K562 (cell line): Measurements from ENCODE around the gene HSD11B1. TPM values are rescaled to one million over a fixed set of nuclear protein-coding genes. Genes with fewer than 3 reads are reported as not detected.

Experiments used
- ATAC-seq: fragments of 200-7000 bp; cut with Tn5 transposase; 3 replicates; pipeline ENCODE4 v1.9.1; 2020; ENCODE audit warnings: moderate library complexity
- BruUV-seq: library from RNA; stranded (reverse); fragments of 400-500 nt; replicated peaks from 2 replicates; lab custom pipeline; 2021; lab: Mats Ljungman, UMichigan
- CTCF ChIA-PET: fragments of 300-600 bp; formaldehyde crosslinking; extraction: SDS; loops from one replicate; lab custom pipeline; 2021; ENCODE audit warnings: low intra/inter-chr PET ratio; lab: Yijun Ruan, JAX
- POLR2A ChIA-PET: fragments of 300-600, 350-650 bp; sonication (Branson Sonifier 250); formaldehyde crosslinking; extraction: SDS; loops from one replicate; lab custom pipeline; 2021; ENCODE audit warnings: antibody characterized with exemption, inconsistent platforms; lab: Yijun Ruan, JAX
- DNase-seq, 4 experiments: peaks; one replicate each; pipeline versions ENCODE4 v3.0.0 to v3.0.0-alpha.2; 2011 to 2018; ENCODE audit warnings: low spot score in 3 of 4, mixed read lengths in 3 of 4; ENCODE audit errors: extremely low read depth in 1 of 4
- FAIRE-seq: peaks from 2 replicates; lab custom pipeline; 2011; peaks lifted over from hg19 to GRCh38; lab: Jason Lieb, UNC
- H2AFZ ChIP-seq: 2 replicates; pipeline ENCODE4 v1.6.0; 2011; ENCODE audit warnings: low read depth, low read length, control low read depth, inconsistent platforms
- H3K27ac ChIP-seq: fragments of 200-600 bp; 3 replicates; pipeline ENCODE4 v1.8.0; 2011; ENCODE audit warnings: low read depth, mild to moderate bottlenecking, control low read depth, inconsistent platforms, low read length, moderate library complexity, mixed read lengths; ENCODE audit errors: extremely low read depth
- H3K27me3 ChIP-seq, 2 experiments: fragments of 300-600 bp in 1 of 2; 2 replicates in 1 of 2; 3 replicates in 1 of 2; pipeline versions ENCODE4 v1.6.0 to v1.8.0; 2011; ENCODE audit warnings: inconsistent platforms in 2 of 2, low read length in 2 of 2, mild to moderate bottlenecking in 1 of 2, mixed read lengths in 1 of 2, moderate library complexity in 1 of 2; ENCODE audit not compliant: control insufficient read depth in 2 of 2, insufficient read depth in 2 of 2
- H3K36me3 ChIP-seq: fragments of 300-600 bp; 3 replicates; pipeline ENCODE4 v1.8.0; 2011; ENCODE audit warnings: mild to moderate bottlenecking, low read length, inconsistent platforms; ENCODE audit not compliant: control insufficient read depth, insufficient read depth
- H3K4me1 ChIP-seq, 2 experiments: fragments of 200-600 bp in 1 of 2; replicated peaks in 1 of 2; 2 replicates in 1 of 2; 3 replicates in 1 of 2; pipeline versions ENCODE4 v1.5.1 to v1.8.0; 2011; ENCODE audit warnings: inconsistent platforms in 2 of 2, low read length in 2 of 2, mild to moderate bottlenecking in 1 of 2, mixed read lengths in 1 of 2, moderate library complexity in 1 of 2; ENCODE audit not compliant: control insufficient read depth in 2 of 2, insufficient read depth in 2 of 2
- H3K4me2 ChIP-seq: 2 replicates; pipeline ENCODE4 v1.6.1; 2011; ENCODE audit warnings: low read length, control low read depth, inconsistent platforms, mixed read lengths; ENCODE audit not compliant: insufficient read depth
- H3K4me3 ChIP-seq: fragments of 200-600 bp; sonication (generic), shearing (Covaris generic); 2 replicates; pipeline ENCODE4 v1.5.1; 2016; ENCODE audit warnings: control low read depth, inconsistent platforms
- H3K79me2 ChIP-seq: fragments of 200-600 bp; 3 replicates; pipeline ENCODE4 v1.8.0; 2011; ENCODE audit warnings: low read length, inconsistent platforms; ENCODE audit not compliant: control insufficient read depth, insufficient read depth
- H3K9ac ChIP-seq, 2 experiments: 2 replicates each; pipeline versions ENCODE4 v1.6.0 to v1.6.1; 2011; ENCODE audit warnings: low read depth in 2 of 2, low read length in 2 of 2, control low read depth in 1 of 2, inconsistent platforms in 1 of 2, mild to moderate bottlenecking in 1 of 2, mixed read lengths in 1 of 2; ENCODE audit not compliant: insufficient read depth in 1 of 2
- H3K9me1 ChIP-seq: one replicate; pipeline ENCODE4 v1.6.0; 2011; ENCODE audit warnings: inconsistent platforms, mild to moderate bottlenecking, low read length, moderate library complexity; ENCODE audit not compliant: control insufficient read depth, insufficient read depth
- H3K9me3 ChIP-seq: replicated peaks from 2 replicates; pipeline ENCODE4 v1.5.1; 2011; ENCODE audit warnings: low read depth, low read length, inconsistent platforms; ENCODE audit not compliant: control insufficient read depth, insufficient read depth
- H4K20me1 ChIP-seq: replicated peaks from 2 replicates; pipeline ENCODE4 v1.6.1; 2011; ENCODE audit warnings: low read length, inconsistent platforms, mixed read lengths; ENCODE audit not compliant: control insufficient read depth, insufficient read depth
- ARID1B ChIP-seq: fragments of 450-650 bp; IDR thresholded peaks from 2 replicates; pipeline ENCODE4 v1.6.1; 2016; ENCODE audit warnings: antibody characterized with exemption, mild to moderate bottlenecking, inconsistent platforms
- CEBPZ ChIP-seq: fragments of 150-350 bp; IDR thresholded peaks from 2 replicates; pipeline ENCODE4 v1.6.1; 2014; ENCODE audit warnings: low read depth, mild to moderate bottlenecking, low read length, borderline replicate concordance
- CREB5 ChIP-seq: fragments of 250-450 bp; sonication (Bioruptor Pico); IDR thresholded peaks from 2 replicates; pipeline ENCODE4 v1.5.0; 2020; ENCODE audit warnings: mild to moderate bottlenecking
- FOXP1 ChIP-seq: sonication (generic); formaldehyde crosslinking; IDR thresholded peaks from 2 replicates; pipeline ENCODE4 v1.8.0; 2022; ENCODE audit warnings: mild to moderate bottlenecking, missing genetic modification reagents
- GABPA ChIP-seq: fragments of 200-800 bp; sonication (Bioruptor generic); conservative IDR thresholded peaks from 2 replicates; pipeline ENCODE4 v1.6.1; 2016; ENCODE audit warnings: low read depth, missing genetic modification characterization, missing compliant biosample characterization
- POLR3A ChIP-seq: IDR thresholded peaks from 2 replicates; pipeline ENCODE4 v1.6.1; 2011; ENCODE audit warnings: borderline replicate concordance, mild to moderate bottlenecking, moderate library complexity; ENCODE audit not compliant: insufficient read length, insufficient read depth; ENCODE audit errors: extremely low read depth
- RFX7 ChIP-seq: fragments of 250-450 bp; sonication (Bioruptor Pico); IDR thresholded peaks from 2 replicates; pipeline ENCODE4 v1.5.1; 2021; ENCODE audit warnings: mild to moderate bottlenecking
- RNF219 ChIP-seq: fragments of 250-450 bp; sonication (Bioruptor Pico); IDR thresholded peaks from 2 replicates; pipeline ENCODE4 v1.5.0; 2022; ENCODE audit warnings: mild to moderate bottlenecking
- STAT5A ChIP-seq: IDR thresholded peaks from 2 replicates; pipeline ENCODE4 v1.6.1; 2012; ENCODE audit warnings: low read length, inconsistent platforms, borderline replicate concordance
- YBX1 ChIP-seq: fragments of 450-650 bp; IDR thresholded peaks from 2 replicates; pipeline ENCODE4 v1.7.1; 2016; ENCODE audit warnings: mild to moderate bottlenecking
- ZNF217 ChIP-seq: sonication (generic); formaldehyde crosslinking; IDR thresholded peaks from 2 replicates; pipeline ENCODE4 v1.8.0; 2022; ENCODE audit warnings: mild to moderate bottlenecking, missing genetic modification reagents
- ZNF3 ChIP-seq: fragments of 250-450 bp; sonication (Bioruptor Pico); IDR thresholded peaks from 2 replicates; pipeline ENCODE4 v1.5.0; 2021; ENCODE audit warnings: mild to moderate bottlenecking, moderate library complexity
- ZNF431 ChIP-seq: sonication (generic); formaldehyde crosslinking; IDR thresholded peaks from 2 replicates; pipeline ENCODE4 v1.8.0; 2022; ENCODE audit warnings: mild to moderate bottlenecking, missing genetic modification reagents
- ZNF655 ChIP-seq: fragments of 250-450 bp; sonication (Bioruptor Pico); IDR thresholded peaks from 2 replicates; pipeline ENCODE4 v1.5.0; 2021
- WGBS: fragments of 100-300 bp; shearing (Covaris generic); methylation state at CpG from one replicate; pipeline ENCODE4 v1.1.6; 2016; ENCODE audit warnings: low coverage, mixed read lengths; ENCODE audit not compliant: insufficient coverage; ENCODE audit errors: missing lambda C conversion rate; 5-methylcytosine and 5-hydroxymethylcytosine counted together
- in situ Hi-C: fragments of 300-500 bp; cut with MboI; formaldehyde crosslinking; loops from 4 replicates; pipeline ENCODE4 v1.15.0; 2018; ENCODE audit warnings: inconsistent platforms, mixed read lengths
- intact Hi-C: fragments of 100-400 bp; cut with micrococcal nuclease; formaldehyde crosslinking; loops from 2 replicates; pipeline ENCODE4 v1.14.2; 2022
- polyA plus RNA-seq, 8 experiments: library from polyadenylated mRNA; depleted of rRNA in 4 of 8; stranded (reverse) in 5 of 8; unstranded in 3 of 8; fragments of >200 nt; fragmentation: Nextera tagmentation in 2 of 8; fragmentation: Illumina TruSeq in 1 of 8; extraction: Ambion mirVana in 2 of 8; extraction: Trizol in 1 of 8; gene quantifications; 2 replicates each; pipeline versions ENCODE4 v1.2.1 to v1.2.3, GENCODE V29; 2011 to 2014; ENCODE audit warnings: inconsistent platforms in 1 of 8, missing spikeins in 1 of 8
- total RNA-seq, 7 experiments: library from RNA; depleted of rRNA in 6 of 7; stranded (reverse); fragments of >200 nt in 6 of 7; fragmentation: Illumina TruSeq in 2 of 7; extraction: Trizol in 2 of 7; gene quantifications; 2 replicates each; pipeline versions ENCODE4 v1.2.1 to v1.2.3, GENCODE V29; 2011 to 2021; ENCODE audit warnings: low replicate concordance in 1 of 7

HSD11B1 gene
- total and polyA plus RNA-seq, 9 of the 15 experiments (the other 6 are each of a cell fraction or from before 2014, with no cell fraction given) = 0.04 to 0.16 TPM; not detected in 7

- ATAC-seq (no peak), DNase-seq (no peak), FAIRE-seq (no peak)
- no peak overlapping the region for H3K4me2 ChIP-seq
- CTCF ChIA-PET = no interaction called here
- H2AFZ ChIP-seq = no peak overlapping the region
- H3K27ac ChIP-seq = no peak overlapping the region
- H3K36me3 ChIP-seq = no peaks in the 10 kb centered on the region
- H3K4me3 ChIP-seq = no peak overlapping the region
- no peaks in the 10 kb centered on the region for H3K79me2 ChIP-seq
- H3K27me3 ChIP-seq = peaks cover 11% of the 10 kb centered on the region in 2 experiments; a peak in 4 of 5 replicates
- POLR2A ChIA-PET = no interaction called here
- TF ChIP-seq ZNF431 (no peak), ZNF3 (no peak), GABPA (no peak), ZNF655 (CRISPR knock-in tag) (no peak), YBX1 (no peak), FOXP1 (CRISPR knock-in tag) (no peak), ARID1B (no peak), RNF219 (no peak), CEBPZ (no peak), RFX7 (CRISPR knock-in tag) (no peak), CREB5 (CRISPR knock-in tag) (no peak), POLR3A (no peak), ZNF217 (CRISPR knock-in tag) (no peak), STAT5A (no peak)
- intact Hi-C loops (no loop called here), in situ Hi-C loops (no loop called here)
- WGBS = 0% methylated on average over 4 of the region's 4 CpGs
- H4K20me1 ChIP-seq = no peaks in the 10 kb centered on the region
- no peaks in the 10 kb centered on the region for H3K9me1 ChIP-seq
- H3K9me3 ChIP-seq = no peaks in the 10 kb centered on the region
- H3K4me1 ChIP-seq = no peaks in the 10 kb centered on the region
- no peak overlapping the region for H3K9ac ChIP-seq
- no TSS peak for BruUV-seq
Measured at GRCh38 chr1:209708297-209708696, 3.7 kb downstream of the HSD11B1 start.
